ENCODE results near the gene ASCL2. TPM values are rescaled to one million over a fixed set of nuclear protein-coding genes. Genes with fewer than 3 reads are reported as not detected.

The ASCL2 gene
- total RNA-seq, 1 donor from 2014 or later = 0.58 TPM

DNA sequence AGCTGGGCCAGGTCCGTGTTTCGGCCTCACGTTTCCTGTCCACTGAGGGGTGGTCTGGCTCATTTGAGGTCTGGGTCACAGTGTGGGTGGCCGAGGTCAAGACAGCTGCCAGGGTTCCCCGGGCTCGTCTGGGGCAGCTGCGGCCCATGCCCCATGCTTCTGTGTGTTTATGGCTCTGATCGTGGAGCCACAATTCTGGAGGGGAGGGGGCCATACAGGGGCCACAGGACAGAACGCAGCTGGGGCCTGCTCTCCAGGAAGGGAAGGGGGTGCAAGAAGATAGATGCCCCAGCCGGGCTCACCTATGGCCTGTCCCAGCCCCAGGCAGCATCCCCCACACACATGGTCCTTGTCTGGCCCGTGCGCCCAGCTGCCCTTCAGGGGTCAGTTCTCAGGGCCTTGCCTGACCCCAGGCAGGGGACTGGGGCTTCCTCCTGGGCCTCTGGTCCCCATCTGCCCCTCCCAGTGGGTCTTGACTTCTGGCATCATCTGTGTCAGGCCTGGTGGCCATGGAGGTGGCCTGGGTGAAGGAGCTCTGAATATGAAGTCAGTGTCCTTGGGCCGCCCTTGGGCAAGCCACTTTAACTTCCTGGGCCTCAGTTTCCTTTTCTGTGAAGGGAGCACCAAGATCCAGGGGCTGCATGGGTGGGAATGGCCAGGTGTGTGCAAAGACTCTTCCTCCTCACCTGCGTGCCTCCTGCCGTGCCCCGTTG is 39.8 kb upstream of the ASCL2 start:
- Mint-ChIP-seq H3K4me1 (peaks cover 32% of the 10 kb centered on the region), H3K9me3 (no peaks in the 10 kb centered on the region), H3K36me3 (no peaks in the 10 kb centered on the region), H3K27ac (no peak overlapping the region), H3K27me3 (ENCODE audit: low read depth) (no peaks in the 10 kb centered on the region), H3K4me3 (no peak overlapping the region)
- DNase-seq (ENCODE audit: low spot score in 2 of 2, unreplicated experiment in 2 of 2) = no peak
- TF ChIP-seq, protein P1, sequence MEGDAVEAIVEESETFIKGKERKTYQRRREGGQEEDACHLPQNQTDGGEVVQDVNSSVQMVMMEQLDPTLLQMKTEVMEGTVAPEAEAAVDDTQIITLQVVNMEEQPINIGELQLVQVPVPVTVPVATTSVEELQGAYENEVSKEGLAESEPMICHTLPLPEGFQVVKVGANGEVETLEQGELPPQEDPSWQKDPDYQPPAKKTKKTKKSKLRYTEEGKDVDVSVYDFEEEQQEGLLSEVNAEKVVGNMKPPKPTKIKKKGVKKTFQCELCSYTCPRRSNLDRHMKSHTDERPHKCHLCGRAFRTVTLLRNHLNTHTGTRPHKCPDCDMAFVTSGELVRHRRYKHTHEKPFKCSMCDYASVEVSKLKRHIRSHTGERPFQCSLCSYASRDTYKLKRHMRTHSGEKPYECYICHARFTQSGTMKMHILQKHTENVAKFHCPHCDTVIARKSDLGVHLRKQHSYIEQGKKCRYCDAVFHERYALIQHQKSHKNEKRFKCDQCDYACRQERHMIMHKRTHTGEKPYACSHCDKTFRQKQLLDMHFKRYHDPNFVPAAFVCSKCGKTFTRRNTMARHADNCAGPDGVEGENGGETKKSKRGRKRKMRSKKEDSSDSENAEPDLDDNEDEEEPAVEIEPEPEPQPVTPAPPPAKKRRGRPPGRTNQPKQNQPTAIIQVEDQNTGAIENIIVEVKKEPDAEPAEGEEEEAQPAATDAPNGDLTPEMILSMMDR (IDR thresholded peaks at IDR 0.05; ENCODE audit: unreplicated experiment) = no peak

DNA sequence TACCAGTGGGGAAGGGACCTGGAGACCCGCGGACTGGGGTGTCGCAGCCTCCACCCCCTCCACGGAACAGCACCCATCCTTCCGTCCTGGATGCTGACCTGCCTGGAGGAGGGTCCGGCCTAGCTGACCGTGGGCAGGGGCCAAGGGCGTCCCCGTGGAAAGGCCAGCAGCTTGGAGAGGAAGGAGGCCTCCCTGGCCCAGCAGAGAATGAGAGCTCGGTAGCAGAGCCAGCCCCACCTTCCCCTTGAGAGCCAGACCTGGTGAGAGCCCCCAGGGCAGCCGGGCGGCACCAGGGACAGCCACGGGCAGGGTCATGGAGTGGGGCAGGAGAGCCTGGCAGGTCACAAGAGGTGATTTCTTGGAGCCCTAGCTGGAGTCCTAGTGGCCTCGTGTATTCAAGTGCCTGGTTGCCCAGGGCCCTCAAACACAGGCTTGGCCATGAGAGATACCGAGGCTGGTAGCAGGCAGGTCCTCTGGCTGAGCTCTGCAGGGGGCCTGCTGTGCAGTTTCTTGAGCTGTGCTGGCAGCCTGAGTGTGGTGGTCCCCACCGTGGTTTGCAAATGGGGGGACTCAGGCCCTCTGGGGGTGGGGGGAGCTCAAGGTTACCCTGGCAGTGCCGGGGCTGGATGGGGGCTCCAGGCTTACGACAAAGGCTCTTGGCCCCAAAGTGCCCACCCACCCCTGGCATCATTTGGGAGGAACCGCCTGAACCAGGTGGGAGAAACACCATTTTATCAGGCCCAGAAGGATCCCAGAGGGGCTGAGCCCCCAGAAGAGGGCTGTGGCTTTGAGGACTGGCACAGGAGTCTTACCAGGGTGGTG is 39.1 kb upstream of the ASCL2 start:
- H3K27ac Mint-ChIP-seq = no peak overlapping the region
- H3K9me3 Mint-ChIP-seq = no peaks in the 10 kb centered on the region
- DNase-seq (ENCODE audit: low spot score in 2 of 2, unreplicated experiment in 2 of 2) = no peak
- peaks cover 31% of the 10 kb centered on the region for H3K4me1 Mint-ChIP-seq
- H3K4me3 Mint-ChIP-seq = no peak overlapping the region
- no peaks in the 10 kb centered on the region for H3K36me3 Mint-ChIP-seq
- TF ChIP-seq, protein P1 (IDR thresholded peaks at IDR 0.05; ENCODE audit: unreplicated experiment) = no peak
- no peaks in the 10 kb centered on the region for H3K27me3 Mint-ChIP-seq (ENCODE audit: low read depth)

DNA sequence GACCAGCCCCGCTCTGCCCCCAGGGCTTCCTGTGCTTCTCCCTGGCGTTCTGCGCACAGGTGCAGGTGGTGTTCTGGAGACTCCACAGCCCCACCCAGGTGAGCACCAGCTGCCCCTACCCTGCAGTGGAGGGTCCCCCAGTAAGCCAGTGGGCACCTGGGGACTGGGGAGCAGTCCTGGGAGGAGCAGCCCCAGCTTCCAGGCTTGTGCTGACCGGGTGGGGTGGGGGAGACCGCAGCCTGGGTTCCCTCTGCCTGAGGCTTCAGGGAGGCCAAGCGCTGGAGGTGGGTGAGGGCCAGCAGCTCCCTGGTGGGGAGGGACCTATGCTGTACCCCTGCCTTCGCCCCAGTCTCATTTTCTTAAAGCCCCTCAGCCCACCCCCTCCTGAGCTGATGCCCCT is 38.3 kb upstream of the ASCL2 start:
- Mint-ChIP-seq H3K27me3 (ENCODE audit: low read depth) (no peaks in the 10 kb centered on the region), H3K9me3 (no peaks in the 10 kb centered on the region), H3K4me1 (peaks cover 35% of the 10 kb centered on the region), H3K4me3 (no peak overlapping the region), H3K27ac (no peak overlapping the region), H3K36me3 (no peaks in the 10 kb centered on the region)
- TF ChIP-seq, protein P1 (IDR thresholded peaks at IDR 0.05; ENCODE audit: unreplicated experiment) = no peak
- DNase-seq (ENCODE audit: low spot score in 2 of 2, unreplicated experiment in 2 of 2) = no peak

DNA sequence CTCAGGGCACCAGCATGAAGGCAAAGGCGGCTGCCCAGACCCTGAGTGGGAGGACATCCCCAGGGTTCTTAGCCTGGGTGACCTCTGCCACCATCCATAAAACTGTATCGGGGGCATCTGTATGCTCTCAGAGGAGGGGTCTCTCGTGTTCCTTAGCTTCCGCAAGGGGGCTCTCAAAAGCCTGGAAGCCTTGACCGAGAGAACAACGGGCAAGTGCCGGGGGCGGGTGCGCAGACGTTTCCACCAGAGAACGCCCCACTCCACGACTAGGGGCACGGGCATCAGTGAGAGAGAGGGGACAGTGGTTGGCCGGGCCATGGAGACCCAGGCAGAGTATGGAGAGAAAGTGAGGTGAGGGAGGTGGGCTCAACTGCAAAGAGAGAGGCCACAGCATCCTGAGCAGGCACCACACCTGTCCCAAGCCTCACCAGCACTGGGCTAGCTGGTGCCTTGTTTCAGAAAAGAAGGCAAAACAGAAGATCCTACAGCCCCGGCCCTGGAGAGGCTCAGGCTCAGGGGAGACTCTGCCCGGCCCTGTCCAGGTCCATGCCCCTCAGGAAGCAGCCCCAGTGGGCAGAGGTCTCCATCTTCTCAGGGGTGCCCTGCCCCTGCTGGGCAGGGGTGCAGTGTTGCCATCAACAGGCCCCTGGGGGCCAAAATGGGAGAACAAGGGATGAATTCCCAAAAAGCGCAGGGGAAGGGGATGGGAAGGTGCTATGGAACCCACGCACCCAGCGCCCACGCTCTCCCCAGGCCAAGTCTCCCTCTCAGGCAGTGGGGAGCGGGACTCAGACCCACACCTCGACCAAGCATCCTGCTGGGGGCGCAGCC is 37.3 kb upstream of the ASCL2 start:
- Mint-ChIP-seq H3K36me3 (no peaks in the 10 kb centered on the region), H3K27me3 (ENCODE audit: low read depth) (no peaks in the 10 kb centered on the region), H3K4me3 (no peak overlapping the region), H3K4me1 (peaks cover 36% of the 10 kb centered on the region), H3K27ac (peak overlapping the region; percentile 76), H3K9me3 (no peaks in the 10 kb centered on the region)
- TF ChIP-seq, protein P1 (IDR thresholded peaks at IDR 0.05; ENCODE audit: unreplicated experiment) = no peak
- no peak for DNase-seq (ENCODE audit: low spot score in 2 of 2, unreplicated experiment in 2 of 2)

DNA sequence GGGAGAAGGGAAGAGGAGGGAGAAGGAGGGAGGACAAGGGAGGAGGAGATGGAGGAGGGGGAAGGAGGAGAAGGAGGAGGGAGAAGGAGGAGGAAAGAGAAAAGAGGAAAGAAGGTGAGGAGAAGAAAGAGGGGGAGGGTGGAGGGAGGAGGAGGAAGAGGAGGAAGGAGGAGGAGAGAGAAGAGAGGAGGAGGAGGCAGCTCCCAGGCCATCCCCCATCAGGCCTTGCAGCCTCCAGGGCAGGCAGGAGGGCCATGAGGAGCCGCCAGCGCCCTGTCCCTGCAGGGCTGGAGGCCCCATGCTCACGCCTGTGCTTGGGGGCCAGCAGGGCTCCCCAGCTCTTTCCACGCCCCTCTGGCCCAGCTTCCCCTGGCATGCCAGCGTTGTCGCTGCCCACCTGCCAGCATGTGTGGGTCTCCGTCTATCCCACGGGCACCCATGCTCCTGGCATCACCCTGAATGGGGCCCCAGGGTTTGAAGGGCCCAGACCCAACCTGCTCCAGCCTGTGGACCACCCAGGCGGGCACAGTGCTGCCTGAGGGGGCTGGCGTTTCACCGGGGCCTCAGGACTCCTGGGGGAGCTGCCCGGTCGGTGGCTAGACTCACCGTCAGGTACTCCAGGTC is 36.6 kb upstream of the ASCL2 start:
- Mint-ChIP-seq H3K4me3 (no peak overlapping the region), H3K9me3 (no peaks in the 10 kb centered on the region), H3K27ac (peak overlapping the region; percentile 76), H3K4me1 (peaks cover 40% of the 10 kb centered on the region), H3K27me3 (ENCODE audit: low read depth) (no peaks in the 10 kb centered on the region), H3K36me3 (no peaks in the 10 kb centered on the region)
- DNase-seq (ENCODE audit: low spot score in 2 of 2, unreplicated experiment in 2 of 2) = peak in 1 of 2 experiments; percentile 39
- TF ChIP-seq, protein P1 (IDR thresholded peaks at IDR 0.05; ENCODE audit: unreplicated experiment) = no peak
